HCT116 (cell line): Measurements from ENCODE around the gene STK39.

Experiments used
- EGR1 ChIP-seq: IDR thresholded peaks from 2 replicates; pipeline ENCODE4 v1.6.1; 2012; ENCODE audit warnings: low read depth
- EZH2 ChIP-seq: fragments of 200-600 bp; sonication (generic); IDR thresholded peaks from 2 replicates; pipeline ENCODE4 v1.6.1; 2017; ENCODE audit warnings: antibody characterized with exemption, mixed run types
- EZH2phosphoT487 ChIP-seq: fragments of 200-600 bp; IDR thresholded peaks from 2 replicates; pipeline ENCODE4 v1.6.1; 2018; ENCODE audit warnings: antibody characterized with exemption, borderline replicate concordance
- SIN3A ChIP-seq: IDR thresholded peaks from 2 replicates; pipeline ENCODE4 v1.6.1; 2012; ENCODE audit warnings: low read depth
- TF ChIP-seq, protein P1 (sequence below), 3 experiments: fragments of 200-600 bp in 1 of 3; sonication (generic) in 1 of 3; IDR thresholded peaks in 2 of 3; conservative IDR thresholded peaks in 1 of 3; 2 replicates each; pipeline ENCODE4 v1.5.1; 2012 to 2017; ENCODE audit warnings: low read depth in 2 of 3, low read length in 2 of 3, antibody characterized with exemption in 1 of 3, borderline replicate concordance in 1 of 3, control low read depth in 1 of 3, mild to moderate bottlenecking in 1 of 3, mixed read lengths in 1 of 3, mixed run types in 1 of 3, moderate library complexity in 1 of 3; ENCODE audit not compliant: insufficient read depth in 1 of 3

DNA sequence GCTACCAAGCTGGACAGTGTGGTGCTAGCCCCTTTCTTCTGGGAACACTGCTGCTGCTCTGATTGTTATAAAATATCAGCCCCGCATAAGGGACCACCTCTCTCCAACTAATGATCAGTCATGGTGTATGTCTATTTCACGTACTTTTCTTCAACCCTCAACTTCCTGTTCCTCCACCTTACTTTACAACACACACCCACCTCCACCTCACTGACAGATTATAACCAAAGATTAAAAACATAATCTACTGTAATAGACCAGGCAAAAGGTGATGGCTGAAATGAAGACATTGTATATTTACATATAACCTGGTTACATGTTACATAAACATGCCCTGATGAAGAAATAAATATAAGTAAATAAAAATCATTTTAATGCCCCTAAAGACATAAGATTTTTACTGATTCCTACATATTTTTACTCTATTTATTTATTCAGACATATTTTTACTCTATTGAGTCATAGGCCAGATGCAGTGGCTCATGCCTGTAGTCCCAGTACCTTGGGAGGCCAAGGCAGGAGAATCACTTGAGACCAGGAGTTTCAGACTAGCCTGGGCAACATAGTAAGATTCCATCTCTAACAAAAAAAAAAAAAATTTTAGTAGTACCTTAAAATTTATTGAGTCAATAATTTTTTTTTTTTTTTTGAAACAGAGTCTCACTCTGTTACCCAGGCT lies 12.8 kb downstream of the STK39 start:
- TF ChIP-seq SIN3A (no peak), EZH2phosphoT487 (no peak), EZH2 (no peak), EGR1 (no peak)
- TF ChIP-seq, protein P1, sequence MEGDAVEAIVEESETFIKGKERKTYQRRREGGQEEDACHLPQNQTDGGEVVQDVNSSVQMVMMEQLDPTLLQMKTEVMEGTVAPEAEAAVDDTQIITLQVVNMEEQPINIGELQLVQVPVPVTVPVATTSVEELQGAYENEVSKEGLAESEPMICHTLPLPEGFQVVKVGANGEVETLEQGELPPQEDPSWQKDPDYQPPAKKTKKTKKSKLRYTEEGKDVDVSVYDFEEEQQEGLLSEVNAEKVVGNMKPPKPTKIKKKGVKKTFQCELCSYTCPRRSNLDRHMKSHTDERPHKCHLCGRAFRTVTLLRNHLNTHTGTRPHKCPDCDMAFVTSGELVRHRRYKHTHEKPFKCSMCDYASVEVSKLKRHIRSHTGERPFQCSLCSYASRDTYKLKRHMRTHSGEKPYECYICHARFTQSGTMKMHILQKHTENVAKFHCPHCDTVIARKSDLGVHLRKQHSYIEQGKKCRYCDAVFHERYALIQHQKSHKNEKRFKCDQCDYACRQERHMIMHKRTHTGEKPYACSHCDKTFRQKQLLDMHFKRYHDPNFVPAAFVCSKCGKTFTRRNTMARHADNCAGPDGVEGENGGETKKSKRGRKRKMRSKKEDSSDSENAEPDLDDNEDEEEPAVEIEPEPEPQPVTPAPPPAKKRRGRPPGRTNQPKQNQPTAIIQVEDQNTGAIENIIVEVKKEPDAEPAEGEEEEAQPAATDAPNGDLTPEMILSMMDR (IDR thresholded peaks at IDR 0.05 in 2 of 3, conservative IDR thresholded peaks at IDR 0.05 in 1 of 3; ENCODE audit: borderline replicate concordance in 1 of 3, insufficient read depth in 1 of 3, low read depth in 2 of 3, low read length in 2 of 3) = no peak
